Measurements from ENCODE around the gene KRT76. TPM values are rescaled to one million over a fixed set of nuclear protein-coding genes. Genes with fewer than 3 reads are reported as not detected.

Gene KRT76
- total RNA-seq, 1 experiment from 2014 or later = not detected

DNA sequence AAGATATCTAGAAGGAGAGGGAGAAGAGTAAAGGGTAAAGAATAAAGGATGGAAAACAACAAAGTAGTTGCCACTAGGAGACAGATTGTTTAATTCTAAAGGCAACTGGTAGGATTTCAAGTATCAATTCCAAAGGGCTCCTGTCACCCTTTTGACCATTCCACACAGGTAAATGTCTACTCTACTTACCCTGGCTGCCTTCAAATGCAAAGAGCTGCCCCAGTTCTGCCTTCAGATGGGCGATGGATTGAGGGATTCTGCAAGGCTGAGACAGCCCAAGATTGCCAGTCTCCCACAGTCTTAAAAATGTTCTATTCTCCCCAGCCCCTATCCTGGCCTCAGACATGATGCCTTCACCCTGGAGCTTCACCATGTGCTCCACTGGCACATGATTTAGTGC is 11.4 kb downstream of the KRT76 start:
- Histone ChIP-seq H2AK5ac (ENCODE audit: insufficient read length, low read length) (no peak overlapping the region), H3K9ac (ENCODE audit: extremely low read depth, insufficient read length, low read length) (no peak overlapping the region), H3K4me2 (ENCODE audit: insufficient read depth, insufficient read length, low read length) (no peak overlapping the region), H3K23ac (ENCODE audit: insufficient read length, low read depth, low read length) (no peak overlapping the region), H3K9me3 (ENCODE audit: control insufficient read depth, low read depth, low read length) (no peaks in the 10 kb centered on the region), H3K23me2 (ENCODE audit: insufficient read length, low read depth, low read length, poor library complexity, severe bottlenecking) (no peaks in the 10 kb centered on the region), H2BK20ac (ENCODE audit: low read depth, low read length, poor library complexity, severe bottlenecking) (no peak overlapping the region), H2BK15ac (ENCODE audit: low read depth, low read length) (no peak overlapping the region), H3T11ph (ENCODE audit: low read length) (no peak overlapping the region), H4K5ac (ENCODE audit: insufficient read length, low read depth, low read length) (no peak overlapping the region), H3K4ac (ENCODE audit: low read depth, low read length) (no peak overlapping the region), H2BK12ac (ENCODE audit: insufficient read length, low read depth, low read length) (no peak overlapping the region), H3K27ac (ENCODE audit: insufficient read length, low read depth, low read length) (no peak overlapping the region), H3K14ac (ENCODE audit: insufficient read depth, low read length) (no peak overlapping the region; the same call in 1 of the 2 replicates), H3K27me3 (ENCODE audit: insufficient read depth, low read length) (no peaks in the 10 kb centered on the region), H4K20me1 (ENCODE audit: control insufficient read depth, insufficient read depth, insufficient read length) (no peaks in the 10 kb centered on the region), H3K79me1 (ENCODE audit: insufficient read depth, low read depth, low read length, poor library complexity, severe bottlenecking) (no peaks in the 10 kb centered on the region), H2AFZ (ENCODE audit: low read length) (no peak overlapping the region), H4K91ac (ENCODE audit: insufficient read length, low read depth, low read length) (no peak overlapping the region), H3K4me1 (ENCODE audit: insufficient read depth, low read length) (no peaks in the 10 kb centered on the region), H2BK120ac (ENCODE audit: low read depth, low read length, poor library complexity, severe bottlenecking) (no peak overlapping the region), H3K79me2 (ENCODE audit: insufficient read depth, low read length) (no peaks in the 10 kb centered on the region), H3K18ac (ENCODE audit: insufficient read length, low read depth, low read length) (no peak overlapping the region), H2BK5ac (ENCODE audit: insufficient read length, low read length) (no peak overlapping the region), H4K8ac (replicated peaks; ENCODE audit: insufficient read length, low read depth, low read length) (no peak overlapping the region), H3K56ac (ENCODE audit: insufficient read length, low read depth, low read length) (no peak overlapping the region)
- Mint-ChIP-seq H3K4me1 (no peaks in the 10 kb centered on the region), H3K36me3 (ENCODE audit: insufficient read depth in 1 of 3, low read depth in 3 of 3) (peaks cover 0 to 3% (median 0%) of the 10 kb centered on the region in 3 experiments; a peak in 1 of 7 replicates), H3K27ac (no peak overlapping the region), H3K27me3 (ENCODE audit: low read depth) (peaks cover 23% of the 10 kb centered on the region), H3K4me3 (no peak overlapping the region), H3K9me3 (peaks cover 10 to 21% of the 10 kb centered on the region in 2 experiments)
- TF ChIP-seq, protein P1, sequence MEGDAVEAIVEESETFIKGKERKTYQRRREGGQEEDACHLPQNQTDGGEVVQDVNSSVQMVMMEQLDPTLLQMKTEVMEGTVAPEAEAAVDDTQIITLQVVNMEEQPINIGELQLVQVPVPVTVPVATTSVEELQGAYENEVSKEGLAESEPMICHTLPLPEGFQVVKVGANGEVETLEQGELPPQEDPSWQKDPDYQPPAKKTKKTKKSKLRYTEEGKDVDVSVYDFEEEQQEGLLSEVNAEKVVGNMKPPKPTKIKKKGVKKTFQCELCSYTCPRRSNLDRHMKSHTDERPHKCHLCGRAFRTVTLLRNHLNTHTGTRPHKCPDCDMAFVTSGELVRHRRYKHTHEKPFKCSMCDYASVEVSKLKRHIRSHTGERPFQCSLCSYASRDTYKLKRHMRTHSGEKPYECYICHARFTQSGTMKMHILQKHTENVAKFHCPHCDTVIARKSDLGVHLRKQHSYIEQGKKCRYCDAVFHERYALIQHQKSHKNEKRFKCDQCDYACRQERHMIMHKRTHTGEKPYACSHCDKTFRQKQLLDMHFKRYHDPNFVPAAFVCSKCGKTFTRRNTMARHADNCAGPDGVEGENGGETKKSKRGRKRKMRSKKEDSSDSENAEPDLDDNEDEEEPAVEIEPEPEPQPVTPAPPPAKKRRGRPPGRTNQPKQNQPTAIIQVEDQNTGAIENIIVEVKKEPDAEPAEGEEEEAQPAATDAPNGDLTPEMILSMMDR (conservative IDR thresholded peaks at IDR 0.05) = no peak
- WGBS (ENCODE audit: extremely low coverage, insufficient read length, low lambda C conversion rate) = no CpG with 5 or more reads among the region's 1 CpG
- no peak for DNase-seq

All from H9 (cell line).